ENCODE data around the gene DRICH1.
"Not testable (repeated sequence)": the region's sequence is repeated elsewhere in the genome, so short reads cannot be mapped to it uniquely, and the experiment has no call there.

Gene DRICH1

DNA sequence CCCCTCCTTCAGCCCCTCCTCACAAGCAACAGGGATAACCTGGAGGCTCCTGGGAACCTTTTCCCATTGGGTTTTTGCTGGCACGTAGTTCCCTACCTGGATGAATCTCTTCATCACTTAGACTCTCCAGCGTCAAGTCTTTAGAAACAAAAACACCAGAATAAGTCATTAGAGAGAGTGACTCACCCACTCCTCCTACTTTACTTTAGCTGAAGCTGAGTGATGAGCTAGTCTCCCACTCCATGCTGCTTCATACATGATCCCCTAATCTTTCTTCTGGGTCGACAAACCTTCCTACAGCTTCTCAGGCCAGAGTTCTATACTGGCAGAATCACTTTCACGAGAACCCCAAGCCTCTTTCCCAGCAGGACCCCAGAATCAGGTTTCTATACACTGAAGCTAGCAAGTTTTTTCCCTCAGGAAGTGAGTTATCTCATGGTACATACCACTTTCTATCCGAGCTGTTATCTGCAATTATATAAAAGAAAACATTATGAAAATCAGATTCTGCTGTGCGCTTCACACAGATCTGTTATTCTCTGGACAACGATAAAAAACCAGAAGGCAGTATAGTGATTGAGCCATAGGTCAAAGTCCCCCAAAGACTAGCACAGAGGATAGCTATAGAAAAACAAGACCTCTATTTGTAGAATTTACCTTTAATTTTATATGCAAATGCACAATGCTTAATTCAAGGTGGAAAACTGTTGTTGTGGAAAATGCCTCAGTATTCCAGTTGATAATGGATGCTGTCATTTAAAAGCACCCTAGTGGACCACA is 18.7 kb downstream of the DRICH1 start:
- Histone ChIP-seq H3K27me3 (ENCODE audit: control insufficient read depth, insufficient read depth, low read length) (peaks cover 8% of the 10 kb centered on the region), H3K4me3 (ENCODE audit: low read depth, low read length) (no peak overlapping the region), H3K36me3 (ENCODE audit: control insufficient read depth, insufficient read depth, low read length) (no peaks in the 10 kb centered on the region), H3K4me1 (ENCODE audit: control insufficient read depth, insufficient read depth, low read length) (no peaks in the 10 kb centered on the region), H3K9me3 (ENCODE audit: control insufficient read depth, insufficient read depth, low read depth, low read length) (no peaks in the 10 kb centered on the region), H3K9ac (ENCODE audit: low read length) (no peak overlapping the region), H3K27ac (ENCODE audit: low read depth, low read length) (no peak overlapping the region)

GRCh38 chr22:23609983-23610781 is 21.9 kb downstream of the DRICH1 start:
- Histone ChIP-seq H3K27me3 (ENCODE audit: control insufficient read depth, insufficient read depth, low read length) (no peaks in the 10 kb centered on the region; the same call in 1 of the 2 replicates), H3K9ac (ENCODE audit: low read length) (no peak overlapping the region), H3K4me1 (ENCODE audit: control insufficient read depth, insufficient read depth, low read length) (no peaks in the 10 kb centered on the region), H3K4me3 (ENCODE audit: low read depth, low read length) (no peak overlapping the region), H3K9me3 (ENCODE audit: control insufficient read depth, insufficient read depth, low read depth, low read length) (no peaks in the 10 kb centered on the region), H3K27ac (ENCODE audit: low read depth, low read length) (no peak overlapping the region), H3K36me3 (ENCODE audit: control insufficient read depth, insufficient read depth, low read length) (no peaks in the 10 kb centered on the region)

DNA sequence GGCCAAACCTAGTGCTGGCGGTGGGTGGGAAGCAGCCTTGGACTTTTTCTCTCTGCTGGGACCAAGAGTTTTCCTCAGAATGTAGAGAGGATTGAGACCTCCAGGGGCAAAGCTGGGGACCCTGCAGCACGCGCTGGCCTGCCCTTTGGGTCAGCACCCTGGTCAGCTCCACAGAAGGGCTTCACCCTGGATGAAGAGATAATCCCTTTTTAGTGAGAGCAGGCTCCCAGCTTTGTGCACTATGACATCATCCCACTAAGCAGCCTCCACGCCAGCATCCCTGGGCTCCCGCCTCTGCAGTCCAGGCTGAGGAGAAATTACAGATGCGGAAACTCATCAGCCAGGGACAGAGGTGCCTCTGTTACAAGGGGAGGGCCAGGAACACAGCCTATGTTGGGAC is 23.5 kb downstream of the DRICH1 start:
- Histone ChIP-seq H3K27me3 (ENCODE audit: control insufficient read depth, insufficient read depth, low read length) (no peaks in the 10 kb centered on the region; the same call in 1 of the 2 replicates), H3K9ac (ENCODE audit: low read length) (no peak overlapping the region), H3K9me3 (ENCODE audit: control insufficient read depth, insufficient read depth, low read depth, low read length) (no peaks in the 10 kb centered on the region), H3K4me3 (ENCODE audit: low read depth, low read length) (no peak overlapping the region), H3K27ac (ENCODE audit: low read depth, low read length) (no peak overlapping the region), H3K4me1 (ENCODE audit: control insufficient read depth, insufficient read depth, low read length) (no peaks in the 10 kb centered on the region), H3K36me3 (ENCODE audit: control insufficient read depth, insufficient read depth, low read length) (no peaks in the 10 kb centered on the region)

DNA sequence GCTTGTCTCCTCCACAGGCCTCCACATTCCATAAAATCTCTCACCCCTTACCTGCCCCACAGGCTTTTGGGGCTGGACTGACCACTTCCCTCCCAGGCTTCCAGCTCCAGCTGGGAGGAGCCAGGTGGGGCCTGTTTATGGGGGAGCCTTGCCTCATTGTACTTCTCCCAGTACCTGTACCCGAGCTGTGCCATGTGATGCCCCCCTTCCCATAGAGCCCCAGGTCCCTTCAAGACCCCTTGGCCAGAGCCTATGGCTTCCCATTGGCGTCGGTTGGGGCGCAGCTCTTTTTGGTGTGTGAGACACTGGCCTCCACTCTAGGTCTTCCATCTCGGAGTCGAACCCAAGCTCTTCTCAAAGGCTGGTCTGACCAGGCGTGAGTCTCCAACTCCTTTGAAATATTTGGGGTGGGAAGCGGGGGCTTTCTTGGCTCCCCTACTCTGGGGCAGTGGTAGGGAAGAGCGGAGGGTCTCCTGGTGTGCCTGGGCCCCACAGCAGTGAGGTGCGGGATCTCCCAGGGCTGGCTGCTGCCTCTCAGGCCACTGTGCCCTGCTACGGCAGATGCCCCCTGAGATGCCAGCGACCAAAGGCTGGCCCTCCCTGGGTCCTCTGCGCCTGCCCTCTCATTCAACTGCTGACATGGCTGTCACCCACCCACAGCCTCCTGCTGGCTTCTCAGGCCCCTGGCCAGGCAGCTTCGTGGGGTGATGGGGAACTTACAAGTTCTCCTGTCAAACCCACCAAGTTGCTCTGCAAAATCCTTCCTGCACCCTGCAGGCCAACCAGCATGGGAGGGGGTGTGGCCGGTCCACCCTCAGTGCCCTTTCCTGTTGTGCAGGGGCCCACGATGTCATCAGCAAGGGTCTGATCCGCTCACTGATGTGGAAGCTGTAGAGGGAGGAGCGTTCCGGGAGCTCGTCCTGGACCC is 25.7 kb downstream of the DRICH1 start:
- Histone ChIP-seq H3K27ac (ENCODE audit: low read depth, low read length) (no peak overlapping the region), H3K4me3 (ENCODE audit: low read depth, low read length) (no peak overlapping the region), H3K4me1 (ENCODE audit: control insufficient read depth, insufficient read depth, low read length) (no peaks in the 10 kb centered on the region), H3K9ac (ENCODE audit: low read length) (no peak overlapping the region), H3K36me3 (ENCODE audit: control insufficient read depth, insufficient read depth, low read length) (no peaks in the 10 kb centered on the region), H3K27me3 (ENCODE audit: control insufficient read depth, insufficient read depth, low read length) (no peaks in the 10 kb centered on the region; the same call in 1 of the 2 replicates), H3K9me3 (ENCODE audit: control insufficient read depth, insufficient read depth, low read depth, low read length) (no peaks in the 10 kb centered on the region)

GRCh38 chr22:23604939-23605712 is 27.0 kb downstream of the DRICH1 start:
- H3K9me3 ChIP-seq (ENCODE audit: control insufficient read depth, insufficient read depth, low read depth, low read length), result no peaks in the 10 kb centered on the region
- no peak overlapping the region for H3K4me3 ChIP-seq (ENCODE audit: low read depth, low read length)

GRCh38 chr22:23603266-23603665 is 28.9 kb downstream of the DRICH1 start:
- no peak overlapping the region for H3K4me3 ChIP-seq (ENCODE audit: low read depth, low read length)
- no peaks in the 10 kb centered on the region for H3K36me3 ChIP-seq (ENCODE audit: control insufficient read depth, insufficient read depth, low read length)
- H3K9me3 ChIP-seq (ENCODE audit: control insufficient read depth, insufficient read depth, low read depth, low read length), result no peaks in the 10 kb centered on the region
- H3K27me3 ChIP-seq (ENCODE audit: control insufficient read depth, insufficient read depth, low read length), result no peaks in the 10 kb centered on the region; the same call in 1 of the 2 replicates
- H3K9ac ChIP-seq (ENCODE audit: low read length), result no peak overlapping the region
- no peak overlapping the region for H3K27ac ChIP-seq (ENCODE audit: low read depth, low read length)
- no peaks in the 10 kb centered on the region for H3K4me1 ChIP-seq (ENCODE audit: control insufficient read depth, insufficient read depth, low read length)

More at GRCh38 chr22:23604939-23605712, 27.0 kb downstream of the DRICH1 start:
- no peaks in the 10 kb centered on the region; the same call in 1 of the 2 replicates for H3K27me3 ChIP-seq (ENCODE audit: control insufficient read depth, insufficient read depth, low read length)
- H3K4me1 ChIP-seq (ENCODE audit: control insufficient read depth, insufficient read depth, low read length), result no peaks in the 10 kb centered on the region
- no peaks in the 10 kb centered on the region for H3K36me3 ChIP-seq (ENCODE audit: control insufficient read depth, insufficient read depth, low read length)
- no peak overlapping the region for H3K9ac ChIP-seq (ENCODE audit: low read length)
- no peak overlapping the region for H3K27ac ChIP-seq (ENCODE audit: low read depth, low read length)

DNA sequence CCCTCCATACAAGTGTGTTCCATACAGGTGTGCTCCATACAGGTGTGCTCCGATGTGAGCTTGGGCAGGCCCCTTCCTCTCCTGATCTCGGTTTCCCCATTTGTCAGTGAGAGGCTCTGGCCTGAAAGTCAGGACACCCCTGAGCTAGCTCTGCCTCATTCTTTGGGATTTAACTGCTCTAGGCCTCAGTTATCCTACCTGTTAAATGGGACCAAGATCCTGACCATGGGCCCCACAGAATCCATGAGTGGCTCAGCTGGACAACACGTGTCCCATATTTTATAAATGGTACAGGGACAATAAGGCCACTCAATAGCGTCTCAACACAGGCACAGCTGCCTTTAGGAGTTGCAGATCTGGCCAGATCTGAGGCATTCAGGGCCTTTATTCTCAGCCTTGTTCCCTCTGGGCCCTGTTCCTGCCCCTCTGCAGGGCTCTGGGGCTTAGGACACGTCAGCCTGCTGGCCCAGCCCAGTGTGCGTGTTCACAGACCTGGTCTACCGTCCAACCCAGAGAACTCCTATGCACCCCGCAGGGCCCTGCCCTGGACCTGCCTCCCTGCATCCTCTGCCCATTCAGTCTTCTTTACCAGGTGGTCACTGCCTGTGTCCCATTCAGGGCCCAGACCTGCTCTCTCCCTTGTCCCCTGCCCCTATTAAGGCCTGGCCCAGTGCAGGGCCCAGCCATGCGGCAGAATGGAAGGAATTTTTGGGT is 33.2 kb downstream of the DRICH1 start:
- no peaks in the 10 kb centered on the region for H3K36me3 ChIP-seq (ENCODE audit: control insufficient read depth, insufficient read depth, low read length)
- no peak overlapping the region for H3K9ac ChIP-seq (ENCODE audit: low read length)
- no peak overlapping the region for H3K4me3 ChIP-seq (ENCODE audit: low read depth, low read length)
- no peaks in the 10 kb centered on the region for H3K9me3 ChIP-seq (ENCODE audit: control insufficient read depth, insufficient read depth, low read depth, low read length)
- peaks cover 5% of the 10 kb centered on the region; the same call in 1 of the 2 replicates for H3K27me3 ChIP-seq (ENCODE audit: control insufficient read depth, insufficient read depth, low read length)
- H3K27ac ChIP-seq (ENCODE audit: low read depth, low read length), result no peak overlapping the region
- H3K4me1 ChIP-seq (ENCODE audit: control insufficient read depth, insufficient read depth, low read length), result no peaks in the 10 kb centered on the region

GRCh38 chr22:23597576-23598268 is 34.4 kb downstream of the DRICH1 start:
- H3K4me3 ChIP-seq (ENCODE audit: low read depth, low read length); H3K9me3 ChIP-seq (ENCODE audit: control insufficient read depth, insufficient read depth, low read depth, low read length); H3K27me3 ChIP-seq (ENCODE audit: control insufficient read depth, insufficient read depth, low read length); H3K27ac ChIP-seq (ENCODE audit: low read depth, low read length); H3K9ac ChIP-seq (ENCODE audit: low read length); H3K36me3 ChIP-seq (ENCODE audit: control insufficient read depth, insufficient read depth, low read length); H3K4me1 ChIP-seq (ENCODE audit: control insufficient read depth, insufficient read depth, low read length): not testable (repeated sequence)

DNA sequence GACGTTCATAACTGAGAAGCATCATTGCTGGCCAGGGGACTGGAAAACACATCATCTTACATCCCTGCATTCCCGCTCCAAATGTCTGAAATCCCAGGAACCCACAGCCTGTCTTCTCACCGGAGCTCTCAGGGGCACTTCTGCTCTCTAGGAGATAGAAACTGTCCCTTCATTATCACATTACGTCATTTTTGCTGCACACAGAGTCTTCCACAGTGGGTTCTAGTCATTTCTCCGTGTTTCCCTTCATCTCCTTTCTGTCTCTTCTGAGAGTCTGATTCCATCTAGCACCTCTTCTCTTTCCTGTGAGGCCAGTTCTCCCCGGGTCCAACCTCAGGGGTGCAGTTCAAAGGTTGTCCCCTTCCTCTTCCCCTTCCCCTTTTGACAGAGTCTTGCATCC is 36.2 kb downstream of the DRICH1 start:
- not testable (repeated sequence) for H3K27ac ChIP-seq (ENCODE audit: low read depth, low read length); H3K9ac ChIP-seq (ENCODE audit: low read length); H3K9me3 ChIP-seq (ENCODE audit: control insufficient read depth, insufficient read depth, low read depth, low read length); H3K36me3 ChIP-seq (ENCODE audit: control insufficient read depth, insufficient read depth, low read length); H3K27me3 ChIP-seq (ENCODE audit: control insufficient read depth, insufficient read depth, low read length); H3K4me3 ChIP-seq (ENCODE audit: low read depth, low read length)
- peaks cover 11% of the 10 kb centered on the region for H3K4me1 ChIP-seq (ENCODE audit: control insufficient read depth, insufficient read depth, low read length)
